Tongue (tissue), 2 donors: ENCODE data around the gene GNA15. TPM values are rescaled to one million over a fixed set of nuclear protein-coding genes. Genes with fewer than 3 reads are reported as not detected.

Experiments used
- DNase-seq: peaks from one replicate; pipeline ENCODE4 v3.0.0-alpha.2; 2015
- total RNA-seq: library from RNA; depleted of rRNA; stranded (reverse); fragments of >200 nt; gene quantifications from one replicate; pipeline ENCODE4 v1.2.3, GENCODE V29; 2014

The GNA15 gene
- total RNA-seq, 1 donor from 2014 or later, result 6.1 TPM

DNA sequence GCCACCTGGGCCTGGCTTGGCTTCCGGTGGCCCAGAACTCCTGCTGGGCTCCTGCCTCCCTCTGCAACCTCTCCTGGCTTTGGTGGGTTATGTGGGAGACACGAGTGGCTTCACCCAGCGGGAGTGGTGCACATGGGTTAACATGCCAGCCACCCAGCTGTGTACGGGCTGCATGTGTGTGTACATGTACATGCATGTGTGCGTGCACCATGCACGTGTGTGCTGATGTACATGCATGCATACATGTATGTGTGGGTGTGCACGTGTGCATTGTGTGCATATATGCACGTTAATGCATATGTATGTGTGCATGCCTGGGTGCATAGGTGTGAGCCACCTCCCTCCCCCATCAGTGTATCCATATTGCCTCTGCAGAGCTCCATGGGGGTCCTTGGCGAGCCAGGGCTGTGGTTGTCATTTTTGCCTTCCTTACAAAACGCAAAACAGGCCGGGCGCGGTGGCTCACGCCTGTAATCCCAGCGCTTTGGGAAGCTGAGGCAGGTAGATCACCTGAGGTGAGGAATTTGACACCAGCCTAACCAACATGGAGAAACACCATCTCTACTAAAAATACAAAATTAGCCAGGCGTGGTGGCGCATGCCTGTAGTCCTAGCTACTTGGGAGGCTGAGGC is 29.2 kb upstream of the GNA15 start:
- DNase-seq, result no peak

DNA sequence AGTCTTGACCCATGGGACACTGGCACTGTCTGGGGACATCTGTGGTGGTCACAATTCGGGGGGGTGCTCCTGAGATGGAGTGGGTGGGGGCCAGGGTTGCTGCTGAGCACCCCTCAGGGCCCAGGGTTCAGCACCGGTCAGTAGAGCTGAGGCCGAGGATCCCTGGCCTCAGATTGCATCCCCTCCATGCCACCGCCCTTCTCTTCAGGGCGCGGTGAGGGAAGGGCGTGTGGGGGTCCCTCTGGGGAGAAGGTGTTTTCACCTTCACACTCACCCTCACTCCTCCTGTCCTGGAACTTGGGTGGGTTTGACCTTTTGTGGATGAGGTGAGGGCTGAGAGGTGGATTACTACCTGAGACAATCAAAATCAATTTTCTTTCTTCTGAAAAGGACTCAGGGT is 28.2 kb upstream of the GNA15 start:
- no peak for DNase-seq

DNA sequence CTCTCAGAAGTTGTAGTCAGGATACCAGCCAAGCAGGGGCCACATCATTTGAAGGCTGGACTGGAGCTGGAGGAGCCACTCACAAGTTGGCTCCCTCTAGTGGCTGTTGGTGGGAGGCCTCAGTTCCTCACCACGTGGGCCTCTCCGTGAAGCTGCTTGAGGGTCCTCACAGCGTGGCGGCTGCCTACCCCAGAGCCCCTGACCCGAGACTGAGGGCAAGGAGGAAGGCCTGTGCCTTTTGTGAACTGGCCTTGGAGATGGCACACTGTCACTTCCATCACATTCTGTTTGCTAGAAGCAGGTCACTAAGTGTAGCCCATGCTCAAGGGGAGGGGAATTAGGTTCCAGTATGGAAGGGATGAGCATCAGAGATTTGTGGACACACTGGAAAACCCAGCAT is 27.1 kb upstream of the GNA15 start:
- DNase-seq, result peak; percentile 52

DNA sequence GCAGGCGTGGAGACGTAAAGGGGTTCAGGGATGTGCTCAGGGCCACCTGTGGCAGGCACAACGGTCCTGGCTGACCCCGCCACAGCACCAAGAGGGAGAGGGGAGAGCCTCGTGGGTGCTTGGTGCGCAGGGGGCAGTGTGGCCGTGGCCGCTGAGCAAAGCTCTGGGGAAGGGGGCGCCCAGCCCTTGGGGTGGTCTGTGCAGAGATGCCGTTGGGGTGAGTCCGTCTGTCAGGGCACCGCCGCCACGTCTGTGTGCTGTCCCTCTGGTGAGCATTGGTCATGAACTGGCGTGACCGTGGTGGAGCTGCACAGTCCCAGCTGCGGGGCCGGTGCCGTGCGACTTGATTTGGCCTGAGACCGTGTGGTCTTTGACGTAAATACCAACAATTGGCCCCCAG is 26.3 kb upstream of the GNA15 start:
- no peak for DNase-seq

DNA sequence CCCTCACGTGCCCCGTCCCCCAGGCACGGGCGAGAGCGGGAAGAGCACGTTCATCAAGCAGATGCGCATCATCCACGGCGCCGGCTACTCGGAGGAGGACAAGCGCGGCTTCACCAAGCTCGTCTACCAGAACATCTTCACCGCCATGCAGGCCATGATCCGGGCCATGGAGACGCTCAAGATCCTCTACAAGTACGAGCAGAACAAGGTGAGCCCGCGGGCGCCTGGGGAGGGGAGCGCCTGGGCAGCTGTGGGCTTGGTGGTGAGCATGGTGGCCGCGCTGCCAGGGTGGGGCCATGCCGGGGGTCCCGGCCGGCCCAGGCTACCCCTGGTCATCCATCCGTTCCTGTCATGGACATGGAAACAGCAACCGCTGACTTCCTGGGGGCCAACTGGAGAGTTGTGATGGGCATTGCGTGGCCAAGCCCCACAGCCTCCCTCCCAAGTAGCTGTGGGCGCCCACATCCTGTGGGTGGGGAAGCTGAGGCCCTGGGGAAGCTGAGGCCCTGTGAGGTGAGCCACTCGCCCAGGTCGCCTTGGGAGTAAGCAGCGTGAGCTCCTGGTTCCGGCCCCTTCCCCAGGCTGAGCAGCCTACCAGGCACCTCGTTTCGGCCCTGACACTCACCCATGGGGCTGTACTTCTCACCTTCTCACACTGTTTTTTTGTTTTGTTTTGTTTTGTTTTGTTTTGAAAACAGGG is 25.6 kb upstream of the GNA15 start:
- no peak for DNase-seq

DNA sequence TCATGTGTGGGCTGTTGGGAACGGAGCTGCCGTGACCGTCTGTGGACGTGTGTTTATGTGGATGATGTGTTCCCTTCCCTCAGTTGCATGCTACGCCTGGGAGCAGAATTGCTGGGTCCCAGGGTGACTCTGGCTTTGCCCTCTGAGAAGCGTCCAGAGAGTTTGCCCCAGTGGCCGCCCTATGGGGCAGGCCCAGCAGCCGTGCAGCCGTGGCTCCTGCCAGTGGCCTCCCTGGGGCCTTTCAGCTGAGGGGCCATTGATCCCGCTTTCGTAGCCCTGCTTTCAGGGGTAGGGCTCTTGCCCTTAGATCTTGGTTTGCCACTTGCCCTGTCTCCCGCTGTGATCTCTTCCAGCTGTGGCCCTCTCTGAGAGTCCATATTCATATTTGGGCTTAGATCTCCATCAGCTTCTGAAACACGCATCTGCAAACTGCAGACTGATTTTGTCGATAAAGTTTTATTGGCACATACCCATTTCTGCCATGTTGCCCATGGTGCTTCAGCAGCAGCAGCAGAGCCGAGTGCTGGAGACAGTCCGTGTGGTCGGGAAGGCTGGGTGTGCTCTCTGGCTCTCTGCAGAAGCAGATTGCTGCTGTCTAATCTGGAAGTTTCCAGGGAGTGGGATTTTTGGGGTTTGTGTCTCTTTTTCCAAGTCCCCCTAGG is 24.1 kb upstream of the GNA15 start:
- no peak for DNase-seq

DNA sequence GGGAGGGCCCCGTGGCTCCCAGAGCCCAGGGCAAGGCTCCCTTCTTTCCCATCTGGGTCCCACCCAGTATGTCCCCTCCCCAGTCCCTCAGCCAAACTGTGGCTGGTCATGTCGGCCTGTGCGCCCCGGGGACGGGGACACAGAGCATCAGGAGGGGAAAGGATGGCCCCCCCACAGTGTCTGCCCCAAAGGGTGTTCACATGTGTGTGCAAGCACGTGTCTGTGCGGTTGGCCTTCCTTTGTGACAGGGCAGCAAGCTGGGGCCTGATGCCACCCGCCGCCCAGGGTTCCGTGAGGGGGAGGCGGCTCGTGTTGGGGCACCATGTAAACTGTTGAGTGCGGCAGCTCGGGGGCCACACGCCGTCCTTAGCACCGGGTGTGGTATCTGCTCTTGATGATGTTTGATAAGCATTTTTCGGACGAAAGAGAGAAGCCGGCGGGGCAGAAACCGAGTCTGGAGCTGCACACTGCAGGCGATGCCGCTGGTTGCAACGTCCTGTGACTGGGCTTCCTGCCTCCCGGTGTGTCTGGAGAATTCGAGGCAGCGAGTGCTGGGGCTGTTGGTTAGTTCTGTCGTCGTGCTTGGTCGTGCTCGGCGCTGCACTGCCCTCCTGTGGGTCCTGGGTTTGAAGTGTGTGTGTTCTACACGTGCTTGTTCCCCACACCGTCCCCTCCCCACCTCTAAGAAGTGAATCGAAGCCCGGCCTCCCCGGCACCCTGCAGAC is 23.3 kb upstream of the GNA15 start:
- DNase-seq, result no peak

DNA sequence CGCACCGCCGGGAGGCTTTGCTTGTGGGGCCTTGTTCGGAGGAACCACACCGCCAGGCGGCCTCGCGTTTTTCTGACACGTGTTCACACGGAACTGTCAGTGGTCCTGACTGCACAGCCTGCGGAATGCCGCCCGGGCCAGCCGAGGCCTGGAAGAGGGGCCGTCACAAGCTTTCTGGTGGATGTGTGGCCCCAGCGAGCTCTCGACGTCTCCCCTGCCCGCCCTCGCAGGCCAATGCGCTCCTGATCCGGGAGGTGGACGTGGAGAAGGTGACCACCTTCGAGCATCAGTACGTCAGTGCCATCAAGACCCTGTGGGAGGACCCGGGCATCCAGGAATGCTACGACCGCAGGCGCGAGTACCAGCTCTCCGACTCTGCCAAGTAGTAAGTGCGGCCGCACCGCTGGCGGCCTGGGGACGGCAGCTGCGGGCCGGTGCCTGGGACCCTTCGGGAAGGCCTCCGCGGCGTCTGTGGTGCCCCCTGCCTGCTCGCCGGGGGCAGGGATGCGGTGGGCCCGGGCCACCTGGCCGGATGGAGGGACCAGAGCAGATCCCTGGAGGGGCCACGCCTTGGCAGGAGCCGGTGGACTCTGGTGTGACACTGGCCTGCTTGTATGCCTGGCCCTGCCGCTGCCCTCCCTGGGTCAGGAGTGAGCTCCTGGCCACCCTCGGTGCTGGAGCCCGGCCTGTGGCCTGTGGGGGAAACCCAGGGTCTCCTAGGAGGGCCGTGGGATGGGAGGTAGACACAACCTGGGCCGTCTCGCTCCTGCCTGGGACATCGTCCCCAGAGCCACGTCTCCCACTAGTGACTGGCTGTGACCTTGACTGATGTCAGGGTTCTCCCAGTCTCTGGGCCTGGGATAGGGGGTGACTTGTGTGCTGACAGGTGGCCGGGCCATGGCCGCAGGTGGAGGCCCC is 22.5 kb upstream of the GNA15 start:
- DNase-seq, result no peak

DNA sequence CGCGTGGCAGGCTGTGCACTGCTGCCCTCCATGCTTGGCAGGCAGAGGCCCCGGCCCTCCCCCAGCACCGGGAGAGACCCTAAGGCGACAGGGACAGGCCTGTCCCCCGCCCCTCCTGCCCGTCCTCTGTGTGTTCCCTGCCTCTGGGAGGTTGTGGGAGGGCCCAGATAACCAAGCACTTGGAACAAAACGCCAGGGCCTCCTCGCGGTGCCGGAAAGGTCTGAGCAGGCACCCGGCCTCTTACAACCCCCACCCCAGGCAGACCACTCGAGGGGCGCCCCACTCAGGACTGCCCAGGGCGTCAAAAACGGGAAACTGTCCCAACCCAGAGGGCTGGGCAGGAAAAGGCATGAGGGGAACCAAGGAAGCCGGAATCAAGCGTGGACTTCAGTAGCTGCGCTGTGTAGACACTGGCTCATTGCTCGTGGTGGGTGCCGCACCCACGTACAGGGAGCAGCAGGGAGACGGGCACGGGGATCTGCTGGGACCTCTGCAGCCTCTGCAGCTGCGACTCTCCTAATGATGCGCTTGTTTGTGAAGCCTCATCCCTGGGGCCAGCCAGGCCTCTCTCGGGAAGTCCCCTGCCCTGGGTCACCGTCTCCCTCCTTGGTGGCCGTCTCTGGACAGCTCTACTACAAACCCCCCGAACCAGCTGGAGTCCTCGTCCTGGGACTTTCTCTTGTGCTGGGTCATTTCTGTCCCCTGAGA is 21.7 kb upstream of the GNA15 start:
- DNase-seq, result no peak

DNA sequence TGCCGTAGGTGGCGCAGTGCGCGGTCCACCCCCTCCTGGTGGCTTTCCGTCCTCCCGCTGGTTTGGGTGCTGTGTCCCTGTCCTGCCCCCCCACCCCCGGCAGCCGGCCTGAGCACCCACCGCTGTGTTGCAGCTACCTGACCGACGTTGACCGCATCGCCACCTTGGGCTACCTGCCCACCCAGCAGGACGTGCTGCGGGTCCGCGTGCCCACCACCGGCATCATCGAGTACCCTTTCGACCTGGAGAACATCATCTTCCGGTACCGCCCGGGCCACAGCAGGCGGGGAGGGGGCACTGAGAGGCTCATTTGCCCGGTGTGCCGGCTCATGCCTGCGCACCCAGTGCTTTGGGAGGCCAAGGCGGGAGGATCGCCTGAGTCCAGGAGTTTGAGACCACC is 21.0 kb upstream of the GNA15 start:
- no peak for DNase-seq

DNA sequence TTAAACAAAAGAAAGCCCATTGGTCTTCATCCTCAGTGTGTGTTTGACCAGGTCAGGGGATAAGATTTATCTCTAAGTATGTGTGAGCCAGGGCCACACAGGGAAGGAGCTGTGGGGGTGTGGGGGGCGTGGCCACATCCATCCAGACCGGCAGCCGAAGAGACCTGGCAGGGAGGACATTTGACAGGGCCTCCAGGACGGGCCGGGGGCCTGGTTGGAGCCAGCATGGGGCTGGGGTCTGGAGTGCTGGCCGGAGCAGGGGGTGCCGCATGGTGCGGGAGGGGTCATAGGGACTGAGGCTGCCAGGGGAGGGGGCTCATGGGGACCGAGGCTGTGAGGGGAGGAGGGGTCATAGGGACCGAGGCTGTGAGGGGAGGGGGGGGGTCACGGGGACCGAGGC is 20.4 kb upstream of the GNA15 start:
- DNase-seq, result no peak

DNA sequence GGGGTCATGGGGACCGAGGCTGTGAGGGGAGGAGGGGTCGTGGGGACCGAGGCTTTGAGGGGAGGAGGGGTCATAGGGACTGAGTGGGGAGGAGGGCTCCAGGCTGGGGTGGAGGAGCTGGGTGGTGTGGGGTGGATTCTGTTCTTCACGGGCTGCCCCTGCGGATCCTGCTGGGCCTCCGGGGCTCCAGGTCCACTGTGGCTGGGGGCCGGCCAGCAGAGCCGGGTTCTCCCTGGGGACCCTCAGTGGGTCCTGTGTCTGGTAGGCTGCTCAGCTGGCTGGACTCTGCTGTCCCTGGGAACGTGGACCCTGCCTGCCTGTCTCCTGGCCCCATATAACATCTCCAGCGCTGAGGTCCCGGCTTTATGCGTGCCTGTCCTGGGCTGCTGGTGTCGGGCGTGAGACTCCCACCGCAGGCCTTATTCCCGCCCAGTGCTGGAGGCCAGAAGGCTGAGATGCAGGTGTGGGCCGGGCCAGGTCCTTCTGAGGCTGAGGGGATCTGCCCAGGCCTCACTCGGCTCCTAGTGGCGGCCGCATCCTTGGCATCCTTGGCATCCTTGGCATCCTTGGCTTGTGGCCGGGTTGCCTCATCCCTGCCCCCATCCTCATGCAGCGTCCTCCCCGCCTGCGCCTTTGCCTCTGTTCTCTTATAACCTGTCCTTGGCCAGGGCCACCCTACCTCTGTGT is 19.8 kb upstream of the GNA15 start:
- no peak for DNase-seq

DNA sequence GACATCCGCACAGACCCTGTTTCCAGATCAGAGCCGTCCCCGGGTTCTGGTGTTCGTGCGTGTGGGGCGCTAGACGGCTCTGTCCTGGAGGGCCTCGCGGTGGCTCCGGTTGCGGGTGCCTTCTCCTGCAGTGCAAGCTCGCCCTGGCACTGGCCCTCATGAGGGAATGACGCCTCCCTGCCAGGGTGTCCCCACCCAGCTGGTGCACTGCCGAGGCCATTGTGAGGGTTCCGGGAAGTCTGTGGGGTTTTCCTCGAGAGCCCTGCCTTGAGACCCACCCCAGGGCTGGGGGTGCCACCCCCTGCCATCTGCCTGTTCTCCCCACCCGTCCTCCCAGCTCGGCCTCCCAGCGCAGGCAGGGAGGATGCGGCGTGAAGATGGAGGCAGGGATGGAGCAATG is 19.2 kb upstream of the GNA15 start:
- DNase-seq, result no peak

DNA sequence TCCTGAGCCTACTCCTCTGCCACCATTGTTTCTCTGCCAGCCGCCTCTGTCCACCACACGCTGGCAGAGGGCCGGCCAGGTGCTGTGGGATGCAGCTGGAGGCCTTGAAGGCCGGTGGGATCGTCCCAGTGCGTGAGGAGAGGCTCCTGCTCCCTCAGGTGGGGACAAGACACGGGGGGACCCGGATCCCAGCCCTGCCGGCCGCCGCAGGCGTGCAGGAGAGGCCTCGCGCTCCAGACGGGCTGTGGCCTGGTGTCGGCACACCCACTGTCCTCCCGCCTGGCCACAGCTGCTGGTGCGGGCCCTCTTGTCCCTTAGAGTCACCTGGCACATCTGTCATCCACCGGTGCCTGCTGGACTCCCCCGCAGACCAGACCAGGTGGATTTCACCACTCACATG is 18.1 kb upstream of the GNA15 start:
- DNase-seq, result no peak

DNA sequence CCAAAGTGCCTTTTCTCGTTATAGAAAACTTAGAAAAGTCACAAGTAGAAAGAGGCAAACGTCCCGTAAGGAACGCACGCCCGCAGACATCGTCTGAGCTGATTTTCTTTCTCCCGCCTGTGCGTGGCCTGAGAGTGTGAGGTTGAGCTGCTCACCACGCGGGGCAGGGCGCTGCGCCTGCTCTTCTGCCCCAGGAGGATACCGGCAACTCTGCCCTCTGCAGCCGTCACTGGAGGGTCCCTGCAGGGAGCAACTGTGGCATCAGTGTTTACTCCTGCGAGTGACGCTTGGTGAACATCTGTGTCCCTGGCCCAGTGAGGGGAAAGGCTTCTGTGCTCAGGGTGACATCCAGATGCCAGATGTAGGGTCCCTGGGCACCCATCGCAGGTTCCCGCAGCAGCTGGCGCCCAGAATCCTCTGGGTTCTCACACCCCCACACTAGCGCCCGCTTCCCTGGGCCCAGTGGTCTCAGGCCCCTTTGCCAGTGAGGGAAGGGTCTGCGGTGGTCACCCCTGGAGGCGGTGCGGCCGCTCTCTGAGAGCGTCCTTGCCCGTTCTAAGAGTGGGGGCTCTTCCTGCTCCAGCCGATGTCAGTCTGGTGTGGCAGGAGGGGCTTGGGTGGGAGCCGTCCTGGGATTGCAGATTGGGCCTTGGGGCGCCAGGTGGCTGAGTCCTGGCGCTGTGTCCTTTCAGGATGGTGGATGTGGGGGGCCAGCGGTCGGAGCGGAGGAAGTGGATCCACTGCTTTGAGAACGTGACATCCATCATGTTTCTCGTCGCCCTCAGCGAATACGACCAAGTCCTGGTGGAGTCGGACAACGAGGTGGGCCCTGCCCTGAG is 17.4 kb upstream of the GNA15 start:
- DNase-seq, result no peak

DNA sequence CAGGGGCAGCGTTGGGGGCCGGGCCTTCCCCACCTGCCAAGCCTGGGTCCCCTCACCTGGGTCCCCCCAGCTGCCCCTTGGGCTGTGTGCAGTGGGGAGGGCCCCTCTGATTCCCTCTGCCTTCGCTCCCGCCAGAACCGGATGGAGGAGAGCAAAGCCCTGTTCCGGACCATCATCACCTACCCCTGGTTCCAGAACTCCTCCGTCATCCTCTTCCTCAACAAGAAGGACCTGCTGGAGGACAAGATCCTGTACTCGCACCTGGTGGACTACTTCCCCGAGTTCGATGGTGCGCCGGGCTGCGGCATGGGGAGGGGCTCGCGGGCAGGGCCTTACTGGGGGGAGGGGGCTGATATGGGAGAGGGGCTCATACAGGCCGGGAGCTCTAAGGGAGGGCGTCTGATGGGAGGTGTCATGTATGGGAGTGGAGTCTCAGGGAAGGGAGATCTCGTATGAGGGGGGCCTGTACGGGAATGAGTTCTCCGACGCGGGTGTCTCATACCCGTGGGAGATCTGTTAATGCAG is 16.7 kb upstream of the GNA15 start:
- no peak for DNase-seq

DNA sequence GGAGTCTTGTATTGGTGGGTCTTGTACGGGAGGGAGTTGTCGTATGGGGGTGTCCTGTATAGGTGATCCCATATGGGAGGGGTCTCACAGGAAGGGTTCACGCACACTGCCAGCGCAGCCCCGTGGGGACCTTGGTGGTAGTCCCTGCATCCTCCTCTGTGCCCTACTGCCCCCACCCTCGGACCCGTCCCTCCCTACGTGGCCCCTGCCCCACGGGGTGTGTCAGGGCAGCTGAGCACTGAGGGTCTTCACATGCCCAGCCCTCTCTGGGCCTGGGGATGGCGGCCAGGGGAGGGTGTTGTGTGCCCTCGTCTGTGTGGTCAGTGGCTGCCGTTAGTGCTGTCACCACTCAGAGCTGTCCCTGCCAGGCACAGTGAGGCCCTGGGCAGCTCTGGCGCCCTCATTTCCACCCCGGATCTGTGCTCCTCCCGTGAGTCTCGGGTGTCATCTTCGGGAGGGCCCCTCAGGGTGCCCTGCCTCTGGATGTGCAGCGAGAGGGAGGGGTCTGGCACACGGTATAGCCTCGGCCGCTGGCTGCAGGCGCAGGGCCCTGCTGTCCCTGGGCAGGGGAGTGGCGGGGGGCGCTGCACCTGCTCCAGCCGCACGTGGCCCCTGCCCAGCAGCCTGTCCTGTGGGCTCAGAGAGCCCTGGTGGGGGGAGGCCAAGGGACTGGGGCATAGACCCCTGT is 16.0 kb upstream of the GNA15 start:
- DNase-seq, result no peak

DNA sequence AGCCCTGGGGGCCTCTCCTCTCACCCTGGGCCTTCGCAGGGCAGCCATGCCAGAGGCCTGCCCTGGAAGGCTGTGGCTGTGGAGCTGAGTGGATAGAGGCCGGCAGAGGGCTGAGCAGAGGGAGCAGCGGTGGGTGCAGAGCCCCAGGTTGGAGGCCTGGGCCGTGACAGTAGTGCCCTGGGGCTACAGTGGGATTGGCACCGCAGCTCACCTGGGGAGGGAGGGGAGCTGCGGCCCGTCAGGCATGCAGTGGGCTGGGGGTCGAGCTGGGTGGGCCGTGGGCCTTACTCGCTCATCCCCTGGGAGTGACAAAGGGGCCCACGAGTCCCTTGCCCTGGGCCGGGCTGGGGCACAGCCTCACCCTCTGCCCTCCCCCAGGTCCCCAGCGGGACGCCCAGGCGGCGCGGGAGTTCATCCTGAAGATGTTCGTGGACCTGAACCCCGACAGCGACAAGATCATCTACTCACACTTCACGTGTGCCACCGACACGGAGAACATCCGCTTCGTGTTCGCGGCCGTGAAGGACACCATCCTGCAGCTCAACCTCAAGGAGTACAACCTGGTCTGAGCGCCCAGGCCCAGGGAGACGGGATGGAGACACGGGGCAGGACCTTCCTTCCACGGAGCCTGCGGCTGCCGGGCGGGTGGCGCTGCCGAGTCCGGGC is 15.1 kb upstream of the GNA15 start:
- DNase-seq, result no peak
